Measurements from ENCODE around the gene PINLYP. TPM values are rescaled to one million over a fixed set of nuclear protein-coding genes. Genes with fewer than 3 reads are reported as not detected.

Gene PINLYP
- total RNA-seq, 1 experiment from 2014 or later, result 11.9 TPM

DNA sequence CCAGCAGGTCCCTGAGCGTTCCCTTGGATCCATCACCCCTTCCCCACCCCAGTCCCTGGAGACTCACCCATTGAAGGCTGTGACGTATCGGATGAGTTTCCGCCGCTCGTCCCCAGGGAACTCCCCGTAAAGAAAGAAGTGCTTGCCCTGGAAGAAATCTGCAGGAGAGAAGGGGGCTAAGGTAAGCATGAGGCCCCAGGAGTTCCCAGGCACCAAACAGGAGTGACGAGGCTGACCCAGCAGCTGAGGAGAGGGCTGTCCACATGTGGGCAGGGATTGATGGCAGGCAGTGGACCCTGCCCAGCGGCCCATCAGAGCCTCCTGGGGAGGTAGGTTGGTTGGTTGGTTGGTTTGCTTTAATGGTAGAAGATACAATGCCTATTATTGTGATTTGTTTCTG lies 31.5 kb upstream of the PINLYP start:
- Histone ChIP-seq H3K27ac (ENCODE audit: insufficient read length, low read depth, low read length) (no peak overlapping the region), H3K4me2 (ENCODE audit: insufficient read depth, insufficient read length, low read length) (no peak overlapping the region), H2AK5ac (ENCODE audit: insufficient read length, low read length) (no peak overlapping the region), H4K20me1 (ENCODE audit: control insufficient read depth, insufficient read depth, insufficient read length) (no peaks in the 10 kb centered on the region), H3K18ac (ENCODE audit: insufficient read length, low read depth, low read length) (no peak overlapping the region), H4K91ac (ENCODE audit: insufficient read length, low read depth, low read length) (no peak overlapping the region), H4K5ac (ENCODE audit: insufficient read length, low read depth, low read length) (no peak overlapping the region), H2BK5ac (ENCODE audit: insufficient read length, low read length) (no peak overlapping the region), H3K4me1 (ENCODE audit: insufficient read depth, low read length) (no peaks in the 10 kb centered on the region), H3K9ac (ENCODE audit: extremely low read depth, insufficient read length, low read length) (no peak overlapping the region), H3K14ac (ENCODE audit: insufficient read depth, low read length) (no peak overlapping the region), H2BK20ac (ENCODE audit: low read depth, low read length, poor library complexity, severe bottlenecking) (no peak overlapping the region), H3K79me2 (ENCODE audit: insufficient read depth, low read length) (no peaks in the 10 kb centered on the region), H3T11ph (ENCODE audit: low read length) (no peak overlapping the region), H3K4ac (ENCODE audit: low read depth, low read length) (no peak overlapping the region), H3K23ac (ENCODE audit: insufficient read length, low read depth, low read length) (no peak overlapping the region), H2AFZ (ENCODE audit: low read length) (no peak overlapping the region), H3K56ac (ENCODE audit: insufficient read length, low read depth, low read length) (no peak overlapping the region), H2BK120ac (ENCODE audit: low read depth, low read length, poor library complexity, severe bottlenecking) (no peak overlapping the region), H3K27me3 (ENCODE audit: insufficient read depth, low read length) (no peaks in the 10 kb centered on the region), H3K9me3 (ENCODE audit: control insufficient read depth, low read depth, low read length) (no peaks in the 10 kb centered on the region), H3K23me2 (ENCODE audit: insufficient read length, low read depth, low read length, poor library complexity, severe bottlenecking) (no peaks in the 10 kb centered on the region), H3K79me1 (ENCODE audit: insufficient read depth, low read depth, low read length, poor library complexity, severe bottlenecking) (no peaks in the 10 kb centered on the region), H2BK15ac (ENCODE audit: low read depth, low read length) (no peak overlapping the region), H4K8ac (replicated peaks; ENCODE audit: insufficient read length, low read depth, low read length) (no peak overlapping the region), H2BK12ac (ENCODE audit: insufficient read length, low read depth, low read length) (no peak overlapping the region)
- Mint-ChIP-seq H3K27ac (no peak overlapping the region), H3K27me3 (ENCODE audit: low read depth) (no peaks in the 10 kb centered on the region; the same call in 1 of the 2 replicates), H3K36me3 (ENCODE audit: insufficient read depth in 1 of 3, low read depth in 3 of 3) (peaks cover 37 to 81% (median 70%) of the 10 kb centered on the region in 3 experiments), H3K4me3 (no peak overlapping the region), H3K9me3 (peaks cover 4 to 6% of the 10 kb centered on the region in 2 experiments; a peak in 4 of 5 replicates), H3K4me1 (no peaks in the 10 kb centered on the region)
- WGBS (ENCODE audit: extremely low coverage, insufficient read length, low lambda C conversion rate), result no CpG with 5 or more reads among the region's 9 CpGs
- DNase-seq, result no peak
- TF ChIP-seq, protein P1, sequence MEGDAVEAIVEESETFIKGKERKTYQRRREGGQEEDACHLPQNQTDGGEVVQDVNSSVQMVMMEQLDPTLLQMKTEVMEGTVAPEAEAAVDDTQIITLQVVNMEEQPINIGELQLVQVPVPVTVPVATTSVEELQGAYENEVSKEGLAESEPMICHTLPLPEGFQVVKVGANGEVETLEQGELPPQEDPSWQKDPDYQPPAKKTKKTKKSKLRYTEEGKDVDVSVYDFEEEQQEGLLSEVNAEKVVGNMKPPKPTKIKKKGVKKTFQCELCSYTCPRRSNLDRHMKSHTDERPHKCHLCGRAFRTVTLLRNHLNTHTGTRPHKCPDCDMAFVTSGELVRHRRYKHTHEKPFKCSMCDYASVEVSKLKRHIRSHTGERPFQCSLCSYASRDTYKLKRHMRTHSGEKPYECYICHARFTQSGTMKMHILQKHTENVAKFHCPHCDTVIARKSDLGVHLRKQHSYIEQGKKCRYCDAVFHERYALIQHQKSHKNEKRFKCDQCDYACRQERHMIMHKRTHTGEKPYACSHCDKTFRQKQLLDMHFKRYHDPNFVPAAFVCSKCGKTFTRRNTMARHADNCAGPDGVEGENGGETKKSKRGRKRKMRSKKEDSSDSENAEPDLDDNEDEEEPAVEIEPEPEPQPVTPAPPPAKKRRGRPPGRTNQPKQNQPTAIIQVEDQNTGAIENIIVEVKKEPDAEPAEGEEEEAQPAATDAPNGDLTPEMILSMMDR (conservative IDR thresholded peaks at IDR 0.05), result no peak

All from H9 (cell line).